GM13976 (cell line): Measurements from ENCODE around the gene CNKSR3.

ENCODE experiments used
- DNase-seq: peaks from one replicate; pipeline ENCODE4 v3.0.0; 2012; ENCODE audit warnings: low spot score
- CTCF ChIP-seq: IDR thresholded peaks from 2 replicates; pipeline ENCODE4 v1.5.1; 2012; ENCODE audit warnings: borderline replicate concordance, mild to moderate bottlenecking; ENCODE audit not compliant: insufficient read depth; ENCODE audit errors: extremely low read depth, missing control alignments, control extremely low read depth
- in situ Hi-C: fragments of 300-500 bp; cut with MboI; formaldehyde crosslinking; loops from one replicate; pipeline ENCODE4 v1.12.0; 2022; ENCODE audit warnings: low sequenced_read_pairs, mixed read lengths, inconsistent platforms; ENCODE audit not compliant: unreplicated experiment

Gene CNKSR3

GRCh38 chr6:154359161-154359574, 151.3 kb downstream of the CNKSR3 start:
- TF ChIP-seq CTCF: no peak

GRCh38 chr6:154358019-154358545, 152.4 kb downstream of the CNKSR3 start:
- DNase-seq: no peak
- in situ Hi-C loops: no loop called here
- no peak for TF ChIP-seq CTCF

More at GRCh38 chr6:154359161-154359574, 151.3 kb downstream of the CNKSR3 start:
- no peak for DNase-seq
- in situ Hi-C loops: no loop called here

- in situ Hi-C loops: no loop called here
- no peak for TF ChIP-seq CTCF
- DNase-seq: no peak
Measured at GRCh38 chr6:154356690-154357089, 153.8 kb downstream of the CNKSR3 start, which contains the start of gene IPCEF1. Gene IPCEF1, minus strand, starts transcription at chr6:154356803. Its CDS starts 90,856 bp downstream, at chr6:154265947.

GRCh38 chr6:154356113-154356512, 154.4 kb downstream of the CNKSR3 start:
- no peak for TF ChIP-seq CTCF
- in situ Hi-C loops: no loop called here
- DNase-seq: no peak

GRCh38 chr6:154354265-154354777, 156.2 kb downstream of the CNKSR3 start:
- TF ChIP-seq CTCF: no peak
- no peak for DNase-seq
- in situ Hi-C loops: no loop called here

GRCh38 chr6:154353626-154354025, 156.9 kb downstream of the CNKSR3 start:
- no peak for TF ChIP-seq CTCF
- no peak for DNase-seq
- in situ Hi-C loops: no loop called here
